OCI-LY7 (cell line): ENCODE measurements around the gene XYLT1. TPM values are rescaled to one million over a fixed set of nuclear protein-coding genes. Genes with fewer than 3 reads are reported as not detected.

ENCODE experiments used
- BruUV-seq: library from RNA; stranded (reverse); fragments of 400-500 nt; replicated peaks from 2 replicates; lab custom pipeline; 2021; lab: Mats Ljungman, UMichigan
- CTCF ChIA-PET: fragments of 300-600 bp; sonication (Branson Sonifier 250); formaldehyde crosslinking; loops from one replicate; lab custom pipeline; 2022; ENCODE audit warnings: antibody characterized with exemption; ENCODE audit not compliant: unreplicated experiment; lab: Charles Lee
- POLR2A ChIA-PET: fragments of 300-600 bp; sonication (Branson Sonifier 250); formaldehyde crosslinking; loops from one replicate; lab custom pipeline; 2022; ENCODE audit warnings: antibody characterized with exemption; lab: Charles Lee
- DNase-seq: peaks from one replicate; pipeline ENCODE4 v3.0.0-alpha.2; 2015; ENCODE audit warnings: low spot score
- H2AFZ ChIP-seq: fragments of 200-600 bp; sonication (generic), shearing (Covaris generic); 2 replicates; pipeline ENCODE4 v1.6.1; 2014; ENCODE audit warnings: mild to moderate bottlenecking, antibody characterized with exemption, low read length, moderate library complexity
- H3K27ac ChIP-seq: fragments of 200-600 bp; sonication (generic); 2 replicates; pipeline ENCODE4 v1.5.1; 2014; ENCODE audit warnings: mixed run types, low read depth, mild to moderate bottlenecking, moderate library complexity, low read length, inconsistent platforms; ENCODE audit not compliant: poor library complexity, severe bottlenecking
- H3K36me3 ChIP-seq: fragments of 200-600 bp; sonication (generic); 2 replicates; pipeline ENCODE4 v1.6.1; 2014; ENCODE audit warnings: mild to moderate bottlenecking, antibody characterized with exemption, low read length, moderate library complexity, mixed read lengths; ENCODE audit not compliant: insufficient read depth
- H3K4me1 ChIP-seq: fragments of 200-600 bp; sonication (generic); 2 replicates; pipeline ENCODE4 v1.5.1; 2014; ENCODE audit warnings: mild to moderate bottlenecking, low read length; ENCODE audit not compliant: insufficient read depth, poor library complexity, severe bottlenecking
- H3K4me2 ChIP-seq: fragments of 200-600 bp; sonication (generic); 2 replicates; pipeline ENCODE4 v1.6.1; 2014; ENCODE audit warnings: mild to moderate bottlenecking, low read length
- H3K4me3 ChIP-seq: fragments of 200-600 bp; sonication (generic); 2 replicates; pipeline ENCODE4 v1.5.1; 2014; ENCODE audit warnings: mild to moderate bottlenecking, low read depth, low read length; ENCODE audit not compliant: poor library complexity, severe bottlenecking
- H3K79me2 ChIP-seq: fragments of 200-600 bp; sonication (generic); 2 replicates; pipeline ENCODE4 v1.6.1; 2016; ENCODE audit warnings: low read depth, mild to moderate bottlenecking, low read length, moderate library complexity, mixed read lengths; ENCODE audit not compliant: insufficient read depth
- H3K9me2 ChIP-seq: fragments of 200-600 bp; sonication (generic); 2 replicates; pipeline ENCODE4 v1.6.1; 2016; ENCODE audit warnings: mild to moderate bottlenecking, low read length, mixed read lengths; ENCODE audit not compliant: insufficient read depth
- H3K9me3 ChIP-seq: fragments of 200-600 bp; sonication (generic); 2 replicates; pipeline ENCODE4 v1.6.1; 2014; ENCODE audit warnings: mild to moderate bottlenecking, mixed run types, low read length, mixed read lengths
- H4K20me1 ChIP-seq: fragments of 200-600 bp; sonication (generic); 2 replicates; pipeline ENCODE4 v1.6.1; 2014; ENCODE audit warnings: mild to moderate bottlenecking, antibody characterized with exemption, low read length, moderate library complexity, mixed read lengths; ENCODE audit not compliant: insufficient read depth
- EZH2phosphoT487 ChIP-seq: fragments of 200-600 bp; sonication (generic); IDR thresholded peaks from 2 replicates; pipeline ENCODE4 v1.6.1; 2018; ENCODE audit warnings: low read depth, borderline replicate concordance, mild to moderate bottlenecking, mixed run types, antibody characterized with exemption, low read length, moderate library complexity, mixed read lengths
- intact Hi-C: fragments of 100-400 bp; cut with micrococcal nuclease; formaldehyde crosslinking; loops from one replicate; pipeline ENCODE4 v1.10.0; 2022; ENCODE audit not compliant: unreplicated experiment
- total RNA-seq, 2 experiments: library from RNA; depleted of rRNA in 1 of 2; stranded (reverse); fragments of >200 nt in 1 of 2; shearing (Covaris generic) in 1 of 2; gene quantifications; 2 replicates each; pipeline ENCODE4 v1.2.3, GENCODE V29; 2014 to 2022
- TF ChIP-seq, protein P1 (sequence below): fragments of 200-600 bp; sonication (generic); conservative IDR thresholded peaks from 2 replicates; pipeline ENCODE4 v1.5.1; 2014; ENCODE audit warnings: mild to moderate bottlenecking, antibody characterized with exemption, low read length, moderate library complexity, mixed read lengths

Gene XYLT1
- total RNA-seq, 2 experiments from 2014 or later, result 36.3 to 50.0 TPM

DNA sequence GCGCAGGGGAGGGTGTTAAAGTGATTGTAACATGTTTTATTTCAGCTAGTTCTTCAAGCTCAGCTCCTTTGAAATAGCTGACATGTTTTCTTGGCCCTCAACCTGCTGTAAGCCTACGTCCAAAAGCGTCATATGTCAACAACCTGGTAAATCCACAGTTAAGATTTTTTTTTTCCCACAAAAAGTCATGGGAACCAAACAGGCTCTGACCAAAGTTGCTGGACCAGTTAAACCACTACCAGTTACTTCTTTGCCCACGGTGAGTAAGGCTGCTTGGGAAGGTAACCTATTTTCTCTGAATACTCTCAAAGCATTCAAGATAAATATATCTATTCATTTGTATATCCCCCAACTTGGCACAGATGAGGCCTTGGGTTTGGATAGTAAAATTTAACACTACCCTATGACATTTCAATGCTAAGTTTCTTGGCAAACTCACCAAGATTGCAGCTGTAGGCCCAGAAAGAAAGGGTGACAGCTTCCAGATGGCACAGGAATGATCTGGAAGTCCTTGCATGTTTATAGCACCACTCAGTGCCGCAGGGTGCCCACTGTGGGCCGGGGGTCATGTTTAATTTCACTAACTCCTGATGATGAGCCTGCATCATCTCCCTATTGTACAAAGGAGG lies 166.2 kb downstream of the XYLT1 start:
- Histone ChIP-seq H2AFZ (no peak overlapping the region), H3K27ac (peak overlapping the region; percentile 99), H4K20me1 (no peaks in the 10 kb centered on the region), H3K4me2 (peak overlapping the region; percentile 67), H3K9me2 (no peaks in the 10 kb centered on the region), H3K79me2 (peaks cover 26% of the 10 kb centered on the region; the same call in 1 of the 2 replicates), H3K4me3 (peak overlapping the region; percentile 1), H3K9me3 (no peaks in the 10 kb centered on the region), H3K4me1 (peaks cover 65% of the 10 kb centered on the region), H3K36me3 (no peaks in the 10 kb centered on the region)
- POLR2A ChIA-PET, result interaction anchor here (0.6 to 1.6 kb wide), 5 partner anchors 12 to 163 kb away, joined by 3 to 7 read pairs (median 3); no protein-coding TSS in a partner anchor
- DNase-seq, result no peak
- TF ChIP-seq, protein P1, sequence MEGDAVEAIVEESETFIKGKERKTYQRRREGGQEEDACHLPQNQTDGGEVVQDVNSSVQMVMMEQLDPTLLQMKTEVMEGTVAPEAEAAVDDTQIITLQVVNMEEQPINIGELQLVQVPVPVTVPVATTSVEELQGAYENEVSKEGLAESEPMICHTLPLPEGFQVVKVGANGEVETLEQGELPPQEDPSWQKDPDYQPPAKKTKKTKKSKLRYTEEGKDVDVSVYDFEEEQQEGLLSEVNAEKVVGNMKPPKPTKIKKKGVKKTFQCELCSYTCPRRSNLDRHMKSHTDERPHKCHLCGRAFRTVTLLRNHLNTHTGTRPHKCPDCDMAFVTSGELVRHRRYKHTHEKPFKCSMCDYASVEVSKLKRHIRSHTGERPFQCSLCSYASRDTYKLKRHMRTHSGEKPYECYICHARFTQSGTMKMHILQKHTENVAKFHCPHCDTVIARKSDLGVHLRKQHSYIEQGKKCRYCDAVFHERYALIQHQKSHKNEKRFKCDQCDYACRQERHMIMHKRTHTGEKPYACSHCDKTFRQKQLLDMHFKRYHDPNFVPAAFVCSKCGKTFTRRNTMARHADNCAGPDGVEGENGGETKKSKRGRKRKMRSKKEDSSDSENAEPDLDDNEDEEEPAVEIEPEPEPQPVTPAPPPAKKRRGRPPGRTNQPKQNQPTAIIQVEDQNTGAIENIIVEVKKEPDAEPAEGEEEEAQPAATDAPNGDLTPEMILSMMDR, result peak; percentile 49; the same call in 1 of the 2 replicates
- no peak for TF ChIP-seq EZH2phosphoT487
- CTCF ChIA-PET, result no interaction called here
- no TSS peak for BruUV-seq
- intact Hi-C loops, result loop anchor here (5.0 kb wide), 1 partner anchor 92 kb away; no protein-coding TSS in a partner anchor

DNA sequence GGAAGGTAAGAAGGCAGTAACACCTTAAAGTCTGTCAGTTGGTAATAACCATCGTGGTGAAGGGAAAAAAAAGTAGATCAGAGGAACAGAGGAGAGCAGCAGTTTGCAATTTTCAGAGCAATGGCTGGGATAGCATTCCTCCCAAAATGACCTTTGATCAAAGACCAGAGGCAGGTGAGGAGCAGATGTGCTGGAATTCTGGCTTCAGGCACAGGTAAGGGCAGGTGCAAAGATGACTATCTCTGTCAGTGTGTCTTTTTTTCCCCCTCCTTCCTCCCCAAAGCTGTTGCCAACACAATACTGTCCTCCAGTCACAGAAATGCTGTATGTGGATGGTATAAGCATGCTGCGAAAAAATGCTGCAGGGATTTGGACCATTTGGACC lies 166.7 kb downstream of the XYLT1 start:
- intact Hi-C loops, result loop anchor here (5.0 kb wide), 1 partner anchor 92 kb away; no protein-coding TSS in a partner anchor
- H3K9me2 ChIP-seq, result no peaks in the 10 kb centered on the region
- H3K27ac ChIP-seq, result peak overlapping the region; percentile 99
- no peak overlapping the region; the same call in 1 of the 2 replicates for H2AFZ ChIP-seq
- H3K36me3 ChIP-seq, result no peaks in the 10 kb centered on the region
- CTCF ChIA-PET, result no interaction called here
- no peaks in the 10 kb centered on the region for H4K20me1 ChIP-seq
- no TSS peak for BruUV-seq
- H3K4me1 ChIP-seq, result peaks cover 70% of the 10 kb centered on the region
- no peaks in the 10 kb centered on the region for H3K9me3 ChIP-seq
- H3K4me3 ChIP-seq, result peak overlapping the region; percentile 6
- peaks cover 31% of the 10 kb centered on the region; the same call in 1 of the 2 replicates for H3K79me2 ChIP-seq
- POLR2A ChIA-PET, result interaction anchor here (0.6 to 1.6 kb wide), 5 partner anchors 13 to 163 kb away, joined by 3 to 7 read pairs (median 3); no protein-coding TSS in a partner anchor
- DNase-seq, result no peak
- TF ChIP-seq EZH2phosphoT487, result no peak
- TF ChIP-seq, protein P1, result no peak
- peak overlapping the region; percentile 67 for H3K4me2 ChIP-seq

DNA sequence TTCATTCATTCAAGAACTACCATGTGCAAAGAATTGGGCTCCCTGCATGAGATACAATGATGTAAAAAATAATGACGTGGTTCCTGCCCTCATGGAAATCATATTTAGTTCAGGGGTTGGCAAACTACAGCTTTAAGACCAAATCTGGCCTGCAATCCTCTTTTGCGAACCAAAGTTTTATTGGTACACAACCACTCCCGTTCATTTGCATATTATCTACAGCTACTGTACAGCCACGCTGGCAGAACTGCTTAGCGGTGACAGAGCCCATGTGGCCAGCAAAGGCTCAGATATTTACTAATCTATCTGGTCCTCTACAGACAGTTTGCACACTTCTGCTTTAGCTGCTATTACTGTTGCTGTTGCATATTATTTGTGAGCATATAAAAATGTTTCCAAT lies 167.7 kb downstream of the XYLT1 start:
- intact Hi-C loops, result loop anchor here (5.0 kb wide), 1 partner anchor 91 kb away; no protein-coding TSS in a partner anchor
- peak overlapping the region; percentile 67 for H3K4me2 ChIP-seq
- no peaks in the 10 kb centered on the region for H3K36me3 ChIP-seq

More for the DNA sequence above, 167.7 kb downstream of the XYLT1 start:
- POLR2A ChIA-PET, result interaction anchor here (0.6 to 4.8 kb wide), 8 partner anchors 11 to 161 kb away, joined by 3 to 47 read pairs (median 5); no protein-coding TSS in a partner anchor
- no TSS peak for BruUV-seq
- H3K4me3 ChIP-seq, result peak overlapping the region; percentile 45
- no peaks in the 10 kb centered on the region for H4K20me1 ChIP-seq
- no peaks in the 10 kb centered on the region for H3K9me3 ChIP-seq
- H3K4me1 ChIP-seq, result peaks cover 77% of the 10 kb centered on the region
- peak overlapping the region; percentile 99 for H3K27ac ChIP-seq
- DNase-seq, result peak; percentile 54
- TF ChIP-seq, protein P1, result no peak
- no peak for TF ChIP-seq EZH2phosphoT487
- peaks cover 39% of the 10 kb centered on the region; the same call in 1 of the 2 replicates for H3K79me2 ChIP-seq
- no peaks in the 10 kb centered on the region for H3K9me2 ChIP-seq
- CTCF ChIA-PET, result interaction anchor here (1.0 to 2.1 kb wide), 4 partner anchors 20 to 161 kb away, joined by 3 to 8 read pairs (median 4); no protein-coding TSS in a partner anchor
- H2AFZ ChIP-seq, result peak overlapping the region; percentile 10; the same call in 1 of the 2 replicates
